ENCODE results near the gene RITA1.

The RITA1 gene

GRCh38 chr12:113164014-113164413, 21.5 kb upstream of the RITA1 start:
- no peak for DNase-seq
- H3K9me3 ChIP-seq (ENCODE audit: control insufficient read depth, low read length): no peaks in the 10 kb centered on the region
- no peaks in the 10 kb centered on the region for H3K27me3 ChIP-seq (replicated peaks; ENCODE audit: control insufficient read depth, insufficient read depth, low read length, poor library complexity, severe bottlenecking)
- no peaks in the 10 kb centered on the region for H3K4me1 ChIP-seq (ENCODE audit: control insufficient read depth, insufficient read depth, low read length, poor library complexity, severe bottlenecking)
- H3K4me3 ChIP-seq (ENCODE audit: insufficient read depth, low read depth, low read length, poor library complexity, severe bottlenecking): no peak overlapping the region
- peaks cover 89% of the 10 kb centered on the region for H3K36me3 ChIP-seq (ENCODE audit: control insufficient read depth, insufficient read depth, low read length)
- no peak overlapping the region for H3K27ac ChIP-seq (ENCODE audit: insufficient read depth, low read length, poor library complexity, severe bottlenecking)

DNA sequence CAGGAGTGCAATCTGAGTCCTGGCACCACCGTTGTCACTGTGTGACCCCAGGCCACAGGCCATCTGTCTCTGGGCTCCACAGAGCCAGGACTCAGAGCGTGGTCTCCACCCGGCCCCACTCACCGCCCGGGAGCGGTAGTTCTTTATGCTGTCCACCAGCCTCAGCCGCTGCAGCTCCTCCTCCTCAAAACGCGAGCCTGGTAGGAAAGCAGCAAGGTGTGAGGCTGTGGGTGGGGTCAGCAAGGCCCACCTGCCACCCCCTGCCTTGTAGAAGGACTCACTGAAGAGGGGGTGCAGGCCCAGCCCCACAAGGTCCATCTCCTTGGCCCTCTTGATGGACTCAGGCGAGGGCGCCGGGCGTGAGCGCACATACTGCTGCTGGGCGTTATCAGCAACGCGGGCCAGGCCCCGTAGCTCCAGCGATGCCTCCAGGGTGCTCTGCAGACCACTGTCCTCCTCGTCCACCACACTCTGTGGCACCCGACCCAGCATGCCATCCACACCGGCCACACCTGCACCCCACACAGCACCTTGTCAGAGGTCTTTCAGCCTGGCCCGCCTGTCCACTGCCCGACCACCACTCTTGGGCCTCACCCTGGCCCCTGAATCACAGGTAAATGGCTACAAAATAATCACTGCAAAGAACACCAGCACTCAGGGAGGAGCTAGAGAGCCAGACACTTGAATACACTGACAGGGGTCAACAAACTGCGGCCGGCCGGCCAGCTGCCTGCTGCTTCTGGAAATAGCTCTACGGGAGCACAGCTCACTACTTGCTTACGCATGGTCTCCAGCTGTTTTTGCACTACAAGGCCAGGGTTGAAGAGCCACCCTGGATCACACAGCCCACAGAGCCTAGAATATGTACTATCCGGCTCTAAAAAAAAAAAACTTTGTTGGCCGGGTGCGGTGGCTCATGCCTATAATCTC, 19.7 kb upstream of the RITA1 start:
- H3K4me3 ChIP-seq (ENCODE audit: insufficient read depth, low read depth, low read length, poor library complexity, severe bottlenecking): no peak overlapping the region

DNA sequence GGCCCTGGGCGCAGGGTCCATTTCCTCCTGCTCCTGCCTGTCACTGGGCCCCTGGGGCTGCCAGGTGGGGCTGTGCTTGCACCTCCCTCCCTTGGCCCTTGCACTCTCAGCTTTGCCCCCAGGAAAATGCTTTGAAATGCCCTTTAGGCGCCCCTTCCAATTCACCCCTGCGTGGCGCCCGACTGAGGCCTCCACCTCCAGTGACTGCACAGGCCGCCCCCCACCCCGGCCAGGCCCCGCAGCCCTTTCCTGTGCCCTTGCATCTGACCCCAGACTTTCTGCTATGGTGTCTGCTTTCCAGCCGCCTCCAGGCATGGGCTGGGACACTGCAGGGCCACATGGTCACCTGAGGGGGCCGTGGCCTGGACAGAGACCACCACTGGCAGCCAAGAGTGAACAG, 17.7 kb upstream of the RITA1 start:
- no peak for DNase-seq
- Histone ChIP-seq H3K36me3 (ENCODE audit: control insufficient read depth, insufficient read depth, low read length) (peaks cover 93% of the 10 kb centered on the region), H3K27me3 (replicated peaks; ENCODE audit: control insufficient read depth, insufficient read depth, low read length, poor library complexity, severe bottlenecking) (no peaks in the 10 kb centered on the region), H3K9me3 (ENCODE audit: control insufficient read depth, low read length) (no peaks in the 10 kb centered on the region), H3K4me1 (ENCODE audit: control insufficient read depth, insufficient read depth, low read length, poor library complexity, severe bottlenecking) (no peaks in the 10 kb centered on the region), H3K4me3 (ENCODE audit: insufficient read depth, low read depth, low read length, poor library complexity, severe bottlenecking) (no peak overlapping the region), H3K27ac (ENCODE audit: insufficient read depth, low read length, poor library complexity, severe bottlenecking) (no peak overlapping the region)

More for the DNA sequence above, 19.7 kb upstream of the RITA1 start:
- H3K36me3 ChIP-seq (ENCODE audit: control insufficient read depth, insufficient read depth, low read length): peaks cover 89% of the 10 kb centered on the region
- DNase-seq: no peak
- H3K27ac ChIP-seq (ENCODE audit: insufficient read depth, low read length, poor library complexity, severe bottlenecking): no peak overlapping the region
- H3K9me3 ChIP-seq (ENCODE audit: control insufficient read depth, low read length): no peaks in the 10 kb centered on the region
- H3K4me1 ChIP-seq (ENCODE audit: control insufficient read depth, insufficient read depth, low read length, poor library complexity, severe bottlenecking): no peaks in the 10 kb centered on the region
- H3K27me3 ChIP-seq (replicated peaks; ENCODE audit: control insufficient read depth, insufficient read depth, low read length, poor library complexity, severe bottlenecking): no peaks in the 10 kb centered on the region

DNA sequence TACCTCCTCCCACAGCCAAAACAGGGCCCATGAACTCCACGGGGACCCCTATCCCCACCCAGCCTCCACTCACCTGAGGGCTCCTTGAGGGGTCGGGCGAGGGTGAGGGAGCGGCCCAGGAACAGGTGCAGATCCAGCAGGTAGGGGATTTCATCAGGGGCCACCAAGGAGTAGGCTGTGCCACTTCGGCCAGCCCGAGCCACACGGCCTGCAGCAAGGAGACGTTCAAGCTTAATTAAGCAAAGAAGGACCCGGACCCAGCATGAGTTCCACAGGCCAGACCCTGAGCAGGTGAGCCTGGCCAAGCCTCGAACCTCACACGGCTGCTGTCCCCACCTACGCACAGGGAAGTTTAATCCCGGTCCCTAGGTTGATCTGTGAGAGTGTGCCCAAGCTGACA, 15.8 kb upstream of the RITA1 start:
- Histone ChIP-seq H3K27me3 (replicated peaks; ENCODE audit: control insufficient read depth, insufficient read depth, low read length, poor library complexity, severe bottlenecking) (no peaks in the 10 kb centered on the region), H3K27ac (ENCODE audit: insufficient read depth, low read length, poor library complexity, severe bottlenecking) (no peak overlapping the region), H3K9me3 (ENCODE audit: control insufficient read depth, low read length) (no peaks in the 10 kb centered on the region), H3K4me1 (ENCODE audit: control insufficient read depth, insufficient read depth, low read length, poor library complexity, severe bottlenecking) (no peaks in the 10 kb centered on the region), H3K36me3 (ENCODE audit: control insufficient read depth, insufficient read depth, low read length) (peaks cover 98% of the 10 kb centered on the region), H3K4me3 (ENCODE audit: insufficient read depth, low read depth, low read length, poor library complexity, severe bottlenecking) (no peak overlapping the region)
- no peak for DNase-seq

- H3K9me3 ChIP-seq (ENCODE audit: control insufficient read depth, low read length): no peaks in the 10 kb centered on the region
- no peak for DNase-seq
- no peak overlapping the region for H3K27ac ChIP-seq (ENCODE audit: insufficient read depth, low read length, poor library complexity, severe bottlenecking)
- no peak overlapping the region for H3K4me3 ChIP-seq (ENCODE audit: insufficient read depth, low read depth, low read length, poor library complexity, severe bottlenecking)
- H3K4me1 ChIP-seq (ENCODE audit: control insufficient read depth, insufficient read depth, low read length, poor library complexity, severe bottlenecking): no peaks in the 10 kb centered on the region
- H3K27me3 ChIP-seq (replicated peaks; ENCODE audit: control insufficient read depth, insufficient read depth, low read length, poor library complexity, severe bottlenecking): no peaks in the 10 kb centered on the region
- peaks cover 95% of the 10 kb centered on the region for H3K36me3 ChIP-seq (ENCODE audit: control insufficient read depth, insufficient read depth, low read length)
Observed at GRCh38 chr12:113170457-113170856, 15.1 kb upstream of the RITA1 start.

DNA sequence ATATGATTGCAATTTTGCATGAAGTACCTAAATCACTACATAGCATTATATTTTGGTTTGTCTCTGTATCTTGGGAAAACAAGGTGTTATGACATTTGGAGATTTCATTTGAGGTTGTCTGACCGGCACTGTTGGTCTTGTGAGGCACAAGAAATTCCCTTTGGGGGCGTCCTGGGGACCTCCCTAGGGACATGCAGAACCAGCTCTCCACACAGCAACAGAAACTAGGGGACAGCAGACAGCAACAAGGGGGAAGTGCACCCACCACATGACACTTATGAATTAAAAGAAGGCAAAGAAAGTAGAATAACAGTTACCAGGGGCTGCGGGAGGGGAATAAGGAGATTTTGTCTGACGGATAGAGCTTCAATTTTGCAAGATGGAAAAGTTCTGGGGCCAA, 14.6 kb upstream of the RITA1 start:
- peaks cover 90% of the 10 kb centered on the region for H3K36me3 ChIP-seq (ENCODE audit: control insufficient read depth, insufficient read depth, low read length)
- no peak overlapping the region for H3K4me3 ChIP-seq (ENCODE audit: insufficient read depth, low read depth, low read length, poor library complexity, severe bottlenecking)
- no peak overlapping the region for H3K27ac ChIP-seq (ENCODE audit: insufficient read depth, low read length, poor library complexity, severe bottlenecking)
- DNase-seq: no peak
- H3K9me3 ChIP-seq (ENCODE audit: control insufficient read depth, low read length): no peaks in the 10 kb centered on the region
- no peaks in the 10 kb centered on the region for H3K4me1 ChIP-seq (ENCODE audit: control insufficient read depth, insufficient read depth, low read length, poor library complexity, severe bottlenecking)
- no peaks in the 10 kb centered on the region for H3K27me3 ChIP-seq (replicated peaks; ENCODE audit: control insufficient read depth, insufficient read depth, low read length, poor library complexity, severe bottlenecking)

GRCh38 chr12:113171543-113171942, 14.0 kb upstream of the RITA1 start:
- no peak overlapping the region for H3K4me3 ChIP-seq (ENCODE audit: insufficient read depth, low read depth, low read length, poor library complexity, severe bottlenecking)
- H3K27me3 ChIP-seq (replicated peaks; ENCODE audit: control insufficient read depth, insufficient read depth, low read length, poor library complexity, severe bottlenecking): no peaks in the 10 kb centered on the region
- H3K4me1 ChIP-seq (ENCODE audit: control insufficient read depth, insufficient read depth, low read length, poor library complexity, severe bottlenecking): no peaks in the 10 kb centered on the region
- no peak overlapping the region for H3K27ac ChIP-seq (ENCODE audit: insufficient read depth, low read length, poor library complexity, severe bottlenecking)
- no peak for DNase-seq
- H3K36me3 ChIP-seq (ENCODE audit: control insufficient read depth, insufficient read depth, low read length): peaks cover 89% of the 10 kb centered on the region
- no peaks in the 10 kb centered on the region for H3K9me3 ChIP-seq (ENCODE audit: control insufficient read depth, low read length)

GRCh38 chr12:113172185-113172584, 13.3 kb upstream of the RITA1 start:
- DNase-seq: no peak
- Histone ChIP-seq H3K36me3 (ENCODE audit: control insufficient read depth, insufficient read depth, low read length) (peaks cover 90% of the 10 kb centered on the region), H3K4me3 (ENCODE audit: insufficient read depth, low read depth, low read length, poor library complexity, severe bottlenecking) (no peak overlapping the region), H3K27ac (ENCODE audit: insufficient read depth, low read length, poor library complexity, severe bottlenecking) (no peak overlapping the region), H3K27me3 (replicated peaks; ENCODE audit: control insufficient read depth, insufficient read depth, low read length, poor library complexity, severe bottlenecking) (no peaks in the 10 kb centered on the region), H3K9me3 (ENCODE audit: control insufficient read depth, low read length) (no peaks in the 10 kb centered on the region), H3K4me1 (ENCODE audit: control insufficient read depth, insufficient read depth, low read length, poor library complexity, severe bottlenecking) (no peaks in the 10 kb centered on the region)

GRCh38 chr12:113173081-113173698, 12.3 kb upstream of the RITA1 start:
- Histone ChIP-seq H3K4me1 (ENCODE audit: control insufficient read depth, insufficient read depth, low read length, poor library complexity, severe bottlenecking) (no peaks in the 10 kb centered on the region), H3K9me3 (ENCODE audit: control insufficient read depth, low read length) (no peaks in the 10 kb centered on the region), H3K36me3 (ENCODE audit: control insufficient read depth, insufficient read depth, low read length) (peaks cover 90% of the 10 kb centered on the region), H3K27ac (ENCODE audit: insufficient read depth, low read length, poor library complexity, severe bottlenecking) (no peak overlapping the region), H3K27me3 (replicated peaks; ENCODE audit: control insufficient read depth, insufficient read depth, low read length, poor library complexity, severe bottlenecking) (no peaks in the 10 kb centered on the region), H3K4me3 (ENCODE audit: insufficient read depth, low read depth, low read length, poor library complexity, severe bottlenecking) (no peak overlapping the region)
- no peak for DNase-seq
